Uterus (tissue), 4 donors: ENCODE data around the gene NT5DC2. TPM values are rescaled to one million over a fixed set of nuclear protein-coding genes. Genes with fewer than 3 reads are reported as not detected.

Experiments
- DNase-seq, 2 donors: peaks; one replicate each; pipeline ENCODE4 v3.0.0-alpha.2; 2019 to 2020
- H3K27ac ChIP-seq, 2 donors: fragments of 200-600 bp; sonication (generic); 1 replicate in 1 of 2; 2 replicates in 1 of 2; pipeline ENCODE4 v1.5.1; 2016 to 2018
- H3K27me3 ChIP-seq, 2 donors: fragments of 200-600 bp; sonication (generic); one replicate each; pipeline ENCODE4 v1.5.1; 2018 to 2019; ENCODE audit warnings: control low read depth in 1 of 2
- H3K36me3 ChIP-seq, 2 donors: fragments of 200-600 bp; sonication (generic); one replicate each; pipeline ENCODE4 v1.5.1; 2019; ENCODE audit warnings: control low read depth in 1 of 2
- H3K4me1 ChIP-seq, 2 donors: fragments of 200-600 bp; sonication (generic); one replicate each; pipeline ENCODE4 v1.5.1; 2018 to 2019; ENCODE audit warnings: control low read depth in 1 of 2
- H3K4me3 ChIP-seq, 2 donors: fragments of 200-600 bp; sonication (generic); 1 replicate in 1 of 2; 2 replicates in 1 of 2; pipeline ENCODE4 v1.5.1; 2018 to 2019; ENCODE audit warnings: mild to moderate bottlenecking in 1 of 2
- H3K9me3 ChIP-seq, 2 donors: fragments of 200-600 bp; sonication (generic); one replicate each; pipeline ENCODE4 v1.5.1; 2019; ENCODE audit warnings: control low read depth in 1 of 2
- CTCF ChIP-seq, 4 experiments: fragments of 200-600 bp in 2 of 4; fragments of 450-650 bp in 2 of 4; sonication (generic) in 2 of 4; IDR thresholded peaks; one replicate each; pipeline ENCODE4 v1.5.1; 2016 to 2019; ENCODE audit warnings: antibody characterized with exemption in 4 of 4, mild to moderate bottlenecking in 2 of 4, moderate library complexity in 1 of 4
- POLR2A ChIP-seq, 2 donors: fragments of 450-650 bp; IDR thresholded peaks; one replicate each; pipeline ENCODE4 v1.6.1; 2016; ENCODE audit warnings: antibody characterized with exemption in 2 of 2, mild to moderate bottlenecking in 1 of 2, moderate library complexity in 1 of 2
- intact Hi-C: fragments of 100-400 bp; cut with DNase I; formaldehyde crosslinking; loops from one replicate; pipeline ENCODE4 v1.15.1; 2023; ENCODE audit warnings: low total_unique reads
- total RNA-seq, 4 donors: library from RNA; depleted of rRNA in 3 of 4; stranded (reverse); fragments of >200 nt in 3 of 4; gene quantifications; one replicate each; pipeline versions ENCODE4 v1.1.0 to v1.2.4, GENCODE V29; 2014 to 2023
- donor health status: DM: yes; HTN: yes; CAD: no.

The NT5DC2 gene
- total RNA-seq, 4 donors from 2014 or later, result 9.2 to 67.6 (median 29.3) TPM

DNA sequence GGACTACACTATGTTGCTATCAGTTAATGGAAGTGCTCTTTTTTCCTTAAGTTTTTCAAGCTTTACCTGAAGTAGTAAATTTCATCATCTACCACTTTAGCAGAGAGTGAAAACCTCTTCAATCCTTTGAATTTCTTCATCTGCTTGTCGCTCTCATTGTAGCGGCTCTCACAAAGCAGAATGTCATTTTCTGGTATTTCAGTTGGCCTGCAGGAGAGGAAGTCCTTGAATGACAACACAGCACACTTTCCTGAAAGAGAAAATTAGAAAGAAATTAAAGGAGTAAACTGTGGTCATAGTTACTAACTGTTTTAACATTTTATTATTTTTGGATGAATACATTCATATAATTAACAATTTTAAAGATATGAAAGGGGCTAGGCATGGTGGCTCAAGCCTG is 30.3 kb upstream of the NT5DC2 start:
- Histone ChIP-seq H3K36me3 (no peaks in the 10 kb centered on the region), H3K27me3 (no peaks in the 10 kb centered on the region), H3K27ac (no peak overlapping the region), H3K4me1 (no peaks in the 10 kb centered on the region), H3K4me3 (no peak overlapping the region), H3K9me3 (no peaks in the 10 kb centered on the region)
- intact Hi-C loops, result no loop called here
- no peak for TF ChIP-seq CTCF (IDR thresholded peaks at IDR 0.05)
- TF ChIP-seq POLR2A (IDR thresholded peaks at IDR 0.05), result no peak
- no peak for DNase-seq

DNA sequence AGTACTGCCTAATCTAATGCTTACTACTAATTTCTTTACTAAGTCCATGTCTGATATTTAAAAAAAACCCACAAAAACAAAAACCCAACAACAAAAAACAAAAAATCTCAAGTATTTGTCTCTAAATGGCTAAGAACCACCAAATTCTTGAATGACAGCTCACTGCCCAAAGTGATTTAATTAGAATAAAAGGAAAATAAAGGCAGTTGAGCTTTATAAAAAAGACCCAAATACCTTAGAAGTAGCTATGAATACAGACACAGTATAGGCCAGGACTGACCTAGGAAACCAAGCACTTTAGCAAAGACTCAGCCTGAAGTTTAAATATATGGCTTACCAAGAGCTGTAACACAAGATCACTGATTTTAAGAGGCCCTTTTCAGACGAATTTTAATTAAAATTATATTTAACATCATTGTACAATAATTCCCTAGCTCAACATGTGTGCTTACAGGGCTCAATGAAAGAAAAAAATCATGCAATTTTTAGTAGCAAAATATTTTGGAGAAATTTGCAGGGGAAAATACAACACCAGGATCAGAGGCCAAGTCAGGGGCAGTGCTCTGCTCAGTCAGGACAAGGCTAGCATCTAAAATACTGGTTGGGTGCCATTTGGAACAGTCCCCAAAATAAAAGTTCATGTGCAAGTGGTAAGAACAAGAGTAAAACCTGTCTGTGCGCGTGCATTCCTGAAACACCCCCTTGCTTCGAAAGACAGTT is 27.5 kb upstream of the NT5DC2 start:
- H3K27me3 ChIP-seq, result no peaks in the 10 kb centered on the region
- TF ChIP-seq POLR2A (IDR thresholded peaks at IDR 0.05) (no peak), CTCF (IDR thresholded peaks at IDR 0.05) (no peak)
- intact Hi-C loops, result no loop called here
- DNase-seq, result no peak
- no peak overlapping the region for H3K4me3 ChIP-seq
- no peaks in the 10 kb centered on the region for H3K9me3 ChIP-seq
- no peaks in the 10 kb centered on the region for H3K36me3 ChIP-seq
- H3K4me1 ChIP-seq, result no peaks in the 10 kb centered on the region
- H3K27ac ChIP-seq, result no peak overlapping the region

- no peak for TF ChIP-seq POLR2A (IDR thresholded peaks at IDR 0.05)
- TF ChIP-seq CTCF (IDR thresholded peaks at IDR 0.05), result no peak
- Histone ChIP-seq H3K4me3 (no peak overlapping the region), H3K27me3 (no peaks in the 10 kb centered on the region), H3K36me3 (no peaks in the 10 kb centered on the region), H3K9me3 (no peaks in the 10 kb centered on the region), H3K27ac (no peak overlapping the region), H3K4me1 (no peaks in the 10 kb centered on the region)
- no peak for DNase-seq
- intact Hi-C loops, result no loop called here
These were observed 24.8 kb upstream of the NT5DC2 start for GRCh38 chr3:52558436-52558835.

GRCh38 chr3:52557011-52557960 is 23.6 kb upstream of the NT5DC2 start:
- intact Hi-C loops, result no loop called here
- Histone ChIP-seq H3K27ac (no peak overlapping the region), H3K27me3 (no peaks in the 10 kb centered on the region), H3K4me3 (no peak overlapping the region), H3K36me3 (no peaks in the 10 kb centered on the region), H3K9me3 (no peaks in the 10 kb centered on the region), H3K4me1 (no peaks in the 10 kb centered on the region)
- TF ChIP-seq POLR2A (IDR thresholded peaks at IDR 0.05) (no peak), CTCF (IDR thresholded peaks at IDR 0.05) (no peak)
- no peak for DNase-seq

DNA sequence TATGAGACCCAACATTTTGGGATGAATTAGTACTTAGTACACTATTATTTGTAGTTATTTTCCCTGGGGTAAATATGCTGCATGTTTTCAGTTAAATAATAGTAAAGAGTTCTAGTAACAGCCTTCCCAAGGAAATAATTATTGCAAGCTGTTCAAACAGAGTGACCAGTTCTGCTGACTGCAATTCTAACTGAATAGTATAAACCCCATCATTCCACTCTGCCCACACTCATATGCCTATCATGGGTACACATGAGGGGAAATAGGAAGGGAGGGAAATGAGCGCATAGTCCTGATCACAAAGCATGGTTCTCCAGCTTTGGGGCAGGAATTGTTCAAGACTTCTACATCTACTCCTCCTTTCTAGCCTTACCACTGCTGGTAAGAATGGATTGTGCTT is 21.4 kb upstream of the NT5DC2 start:
- H3K9me3 ChIP-seq, result no peaks in the 10 kb centered on the region
- no peak overlapping the region for H3K4me3 ChIP-seq
- TF ChIP-seq CTCF (IDR thresholded peaks at IDR 0.05) (no peak), POLR2A (IDR thresholded peaks at IDR 0.05) (no peak)
- H3K27ac ChIP-seq, result no peak overlapping the region
- H3K36me3 ChIP-seq, result no peaks in the 10 kb centered on the region
- intact Hi-C loops, result no loop called here
- H3K4me1 ChIP-seq, result no peaks in the 10 kb centered on the region
- no peak for DNase-seq
- H3K27me3 ChIP-seq, result no peaks in the 10 kb centered on the region
